ENCODE data around the gene TRIM14.
"Not testable (repeated sequence)": the region's sequence is repeated elsewhere in the genome, so short reads cannot be mapped to it uniquely, and the experiment has no call there.

The TRIM14 gene

DNA sequence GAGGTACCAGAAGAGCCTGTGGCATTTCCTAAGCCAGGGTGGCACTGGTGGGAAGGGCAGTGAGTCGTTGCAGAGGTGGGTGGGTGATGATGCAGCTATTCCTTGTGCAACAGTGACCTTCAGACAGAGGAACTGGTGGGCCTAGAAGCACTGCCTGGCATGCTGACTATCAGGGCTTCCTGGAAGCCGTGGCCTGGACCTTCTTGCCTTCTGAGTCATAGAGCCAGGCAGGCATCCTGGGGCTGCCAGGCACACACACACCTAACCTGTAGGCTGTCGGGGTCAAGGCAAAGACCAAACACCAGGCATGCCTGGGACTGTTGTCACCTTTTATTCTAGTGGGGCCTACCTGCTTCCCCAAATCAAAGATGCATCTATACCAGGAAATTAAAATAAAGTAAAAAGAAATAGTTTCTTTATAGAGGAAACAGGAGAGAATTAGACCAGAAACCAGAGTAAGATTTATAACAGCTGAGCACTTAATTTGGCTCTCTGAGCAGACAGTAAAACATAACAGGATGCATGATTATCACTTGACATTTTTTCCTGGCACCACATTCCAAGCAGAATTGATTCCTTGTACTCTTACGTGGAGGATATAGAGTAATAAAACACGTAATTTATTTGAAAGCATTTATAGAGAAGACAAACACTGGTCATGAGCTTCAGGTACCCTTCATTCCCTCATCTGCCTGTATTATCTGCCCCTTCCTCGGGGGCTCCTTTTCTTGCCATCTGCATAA, 37.4 kb downstream of the TRIM14 start:
- DNase-seq: no peak

DNA sequence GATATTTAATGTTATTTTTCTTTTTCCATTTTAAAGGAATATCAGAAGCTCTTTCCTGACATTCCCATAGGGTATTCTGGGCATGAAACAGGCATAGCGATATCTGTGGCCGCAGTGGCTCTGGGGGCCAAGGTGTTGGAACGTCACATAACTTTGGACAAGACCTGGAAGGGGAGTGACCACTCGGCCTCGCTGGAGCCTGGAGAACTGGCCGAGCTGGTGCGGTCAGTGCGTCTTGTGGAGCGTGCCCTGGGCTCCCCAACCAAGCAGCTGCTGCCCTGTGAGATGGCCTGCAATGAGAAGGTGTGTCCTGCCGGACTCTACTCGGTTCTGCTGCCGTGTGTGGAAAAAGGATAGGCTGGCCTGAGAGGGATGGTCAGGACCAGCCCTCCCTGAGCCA, 38.2 kb downstream of the TRIM14 start:
- DNase-seq: no peak

DNA sequence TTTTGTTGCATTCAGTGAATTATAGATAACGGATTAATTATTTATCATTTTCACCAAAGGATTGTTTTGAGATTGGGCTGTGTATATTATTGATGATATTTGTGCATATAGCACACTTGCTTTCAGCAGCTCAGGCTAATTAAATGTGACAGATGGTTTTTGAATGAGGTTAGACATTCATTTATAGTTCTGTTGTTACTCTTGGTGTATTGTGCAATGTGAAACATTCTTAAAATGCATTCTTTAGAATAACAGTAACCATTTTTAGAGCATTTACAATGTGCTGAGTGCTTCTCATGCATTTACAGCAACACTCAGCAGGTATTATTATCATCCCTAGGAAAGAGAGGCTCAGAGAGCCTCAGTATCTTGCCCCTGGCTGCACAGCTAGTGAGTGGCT, 38.7 kb downstream of the TRIM14 start:
- no peak for DNase-seq

DNA sequence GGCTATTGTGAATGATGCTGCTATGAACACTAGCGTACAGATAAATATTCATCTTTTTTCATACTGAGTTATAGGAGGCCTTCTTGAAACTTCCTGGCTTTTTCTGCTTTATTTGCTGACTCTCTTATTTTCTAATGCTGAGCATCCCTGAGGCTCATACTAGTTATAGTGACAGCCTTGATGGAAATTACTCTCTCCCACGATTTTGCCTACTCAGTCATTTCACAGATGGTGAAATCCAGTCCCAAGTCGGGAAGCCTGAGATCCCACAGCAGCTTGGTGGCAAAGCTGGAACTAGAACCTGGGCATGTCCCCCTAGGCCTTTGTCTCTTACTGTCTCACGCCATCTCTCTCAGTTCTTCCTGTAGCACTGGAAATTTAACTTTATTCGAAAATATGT, 40.1 kb downstream of the TRIM14 start:
- no peak for DNase-seq

DNA sequence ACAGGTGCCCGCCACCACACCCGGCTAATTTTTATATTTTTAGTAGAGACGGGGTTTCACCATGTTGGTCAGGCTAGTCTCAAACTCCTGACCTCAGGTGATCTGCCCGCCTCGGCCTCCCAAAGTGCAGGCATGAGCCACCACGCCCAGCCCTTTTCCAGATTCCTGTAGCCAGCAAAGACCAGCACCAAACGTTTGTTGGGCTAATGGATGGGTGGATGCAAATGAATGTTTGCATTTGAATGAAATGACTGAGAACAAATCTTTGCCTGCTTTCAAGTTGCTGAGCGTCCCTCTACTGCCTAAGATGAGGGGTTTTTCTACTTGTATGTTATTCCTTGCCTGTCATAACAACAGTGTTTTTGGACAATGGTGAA, 42.5 kb downstream of the TRIM14 start:
- not testable (repeated sequence) for DNase-seq

DNA sequence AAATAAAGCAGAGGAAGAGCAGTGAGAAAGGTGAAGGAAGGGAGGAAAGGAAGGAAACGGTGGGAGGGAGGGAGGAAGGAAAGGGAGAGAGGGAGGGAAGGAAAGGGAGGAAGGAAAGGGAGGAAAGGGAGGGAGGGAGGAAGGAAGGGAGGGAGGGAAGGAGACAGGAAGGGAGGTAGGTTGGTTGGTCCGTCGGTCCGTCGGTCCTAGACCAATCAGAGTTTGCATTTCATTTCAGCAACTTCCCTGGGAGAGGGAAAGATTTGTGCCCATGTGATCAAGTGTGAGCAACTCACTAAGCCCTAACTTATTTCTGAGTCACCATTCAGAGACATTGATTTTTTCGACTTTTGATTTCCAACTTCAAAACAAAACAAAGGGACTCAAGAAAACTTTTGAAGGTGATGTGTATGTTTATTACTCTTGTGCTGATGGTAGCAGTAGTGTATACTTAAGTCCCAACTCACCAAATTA, 43.7 kb downstream of the TRIM14 start:
- DNase-seq: no peak

DNA sequence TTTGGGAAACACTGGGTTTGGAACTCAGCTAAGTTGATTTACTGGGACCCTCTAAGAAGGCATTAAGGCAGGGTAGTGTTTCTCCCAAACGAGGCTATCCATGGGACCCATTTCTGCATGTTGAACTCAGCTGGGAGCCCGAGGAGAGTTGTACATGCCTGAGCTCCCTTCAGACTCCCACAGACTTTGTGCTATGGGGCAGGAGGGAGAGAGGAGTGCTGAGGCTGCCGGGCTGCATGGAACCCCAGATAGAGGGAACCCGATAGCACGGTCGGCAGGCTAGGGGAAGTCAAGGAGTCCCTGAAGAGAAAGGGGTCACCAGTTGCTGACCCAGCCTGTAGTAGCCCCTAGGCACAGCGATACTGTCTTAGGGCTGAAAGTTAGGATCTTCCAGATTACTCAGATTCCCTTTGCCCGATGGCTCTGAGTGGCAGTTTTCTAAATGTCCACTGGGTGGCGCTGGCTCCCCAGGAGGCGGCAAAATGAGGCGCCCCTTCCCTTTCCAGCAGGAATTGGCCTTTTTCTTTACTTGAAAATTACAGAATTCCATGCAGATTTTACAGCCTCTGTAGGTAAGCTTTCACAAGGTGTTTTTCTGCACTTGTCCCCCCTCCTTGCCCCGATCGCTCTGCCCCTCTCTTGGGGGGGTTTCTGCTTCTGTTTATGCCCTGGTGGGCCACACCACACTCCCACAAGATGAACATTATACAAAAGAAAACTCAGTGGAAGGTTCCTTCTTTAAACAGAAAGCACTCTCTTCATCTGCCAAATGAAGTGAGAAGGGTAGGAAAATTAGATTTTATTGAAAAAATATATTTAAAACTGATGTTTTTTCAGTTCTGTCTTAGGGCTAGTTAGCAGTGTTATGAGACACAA, 44.7 kb downstream of the TRIM14 start:
- DNase-seq: no peak

DNA sequence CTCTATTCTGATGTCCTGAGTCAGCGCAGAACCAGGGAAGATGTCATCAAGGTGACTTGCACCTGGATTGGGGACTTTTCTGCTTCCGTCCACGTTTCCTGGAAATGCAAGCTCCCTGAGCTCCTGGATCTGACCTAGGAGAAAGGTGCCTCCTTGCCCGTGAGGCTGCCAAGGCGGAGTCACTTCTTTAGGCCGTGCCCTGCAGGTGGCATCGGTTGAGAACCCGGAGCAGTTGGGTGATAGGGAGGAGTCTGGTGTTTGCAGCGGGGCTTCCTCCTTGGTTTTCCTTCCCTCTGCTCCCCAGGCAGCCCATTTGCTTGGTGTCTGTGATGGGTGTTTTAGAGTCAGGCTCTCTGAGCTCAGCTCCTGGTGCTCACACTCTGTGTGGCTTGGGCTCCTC, 47.3 kb downstream of the TRIM14 start:
- DNase-seq: no peak

DNA sequence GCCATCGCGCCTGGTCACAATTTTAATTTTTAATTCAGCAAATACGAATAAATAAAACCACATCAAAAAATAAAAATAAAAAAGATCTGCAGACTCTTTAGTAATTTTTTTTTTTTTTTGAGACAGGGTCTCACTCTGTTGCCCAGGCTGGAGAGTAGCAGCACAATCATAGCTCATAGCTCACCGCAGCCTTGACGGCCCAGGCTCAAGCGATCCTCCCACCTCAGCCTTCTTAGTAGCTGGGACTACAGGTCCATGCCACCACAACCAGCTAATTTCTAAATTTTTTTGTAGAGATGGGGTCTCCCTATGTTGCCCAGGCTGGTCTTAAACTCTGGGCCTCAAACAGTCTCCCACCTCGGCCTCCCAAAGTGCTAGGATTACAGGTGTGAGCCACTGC, 48.3 kb downstream of the TRIM14 start:
- DNase-seq: no peak

DNA sequence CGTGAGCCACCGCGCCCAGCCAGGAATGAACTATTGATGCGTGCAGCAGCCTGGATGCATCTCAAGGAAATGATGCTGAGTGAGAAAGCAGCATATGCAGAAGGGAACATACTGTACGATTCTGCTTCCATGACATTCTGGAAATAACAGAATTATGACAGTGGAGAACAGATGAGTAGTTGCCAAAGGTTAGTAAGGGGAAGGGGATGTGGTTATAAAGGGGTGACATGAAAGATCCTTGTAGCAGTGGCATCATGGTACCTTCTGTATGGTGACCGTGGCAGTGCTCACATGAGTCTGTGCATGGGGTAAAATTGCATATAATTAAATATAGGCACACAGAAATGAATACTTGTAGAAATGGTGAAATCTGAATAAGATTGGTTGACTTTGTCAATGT, 49.5 kb downstream of the TRIM14 start:
- no peak for DNase-seq

DNA sequence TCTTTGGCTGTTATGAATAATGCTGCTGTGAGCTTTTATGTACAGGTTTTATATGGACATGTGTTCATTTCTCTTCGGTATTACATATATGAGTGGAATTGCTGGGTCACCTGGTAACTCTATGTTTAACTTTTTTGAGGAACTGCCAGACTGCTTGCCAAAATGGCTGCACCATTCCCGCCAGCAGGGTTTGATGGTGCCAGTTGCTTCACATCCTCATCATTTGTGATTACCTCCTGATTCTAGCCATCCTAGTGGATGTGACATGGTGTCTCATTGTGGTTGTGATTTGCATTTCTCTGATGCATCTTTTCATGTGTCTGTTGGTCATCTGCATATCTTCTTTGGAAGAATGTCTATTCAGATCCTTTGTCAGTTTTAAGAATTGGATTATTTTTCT, 51.8 kb downstream of the TRIM14 start:
- no peak for DNase-seq

DNA sequence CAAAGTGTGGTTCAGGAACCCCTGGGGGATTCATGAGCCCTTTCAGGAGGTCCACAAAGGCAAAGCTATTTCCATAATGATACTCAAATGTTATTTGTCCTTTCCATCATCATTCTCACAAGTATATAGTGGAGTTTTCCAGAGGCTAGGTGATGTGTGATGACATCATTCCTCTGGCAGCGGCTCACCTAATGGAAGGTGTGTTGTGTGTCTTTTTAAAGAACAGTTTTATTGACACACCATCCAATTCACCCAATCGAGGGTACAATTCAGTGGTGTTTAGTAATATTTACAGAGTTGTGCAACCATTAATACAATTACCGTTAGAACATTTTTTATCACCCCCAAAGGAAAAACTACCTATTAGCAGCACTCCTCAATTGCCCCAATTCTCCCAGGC, 52.8 kb downstream of the TRIM14 start:
- DNase-seq: no peak

DNA sequence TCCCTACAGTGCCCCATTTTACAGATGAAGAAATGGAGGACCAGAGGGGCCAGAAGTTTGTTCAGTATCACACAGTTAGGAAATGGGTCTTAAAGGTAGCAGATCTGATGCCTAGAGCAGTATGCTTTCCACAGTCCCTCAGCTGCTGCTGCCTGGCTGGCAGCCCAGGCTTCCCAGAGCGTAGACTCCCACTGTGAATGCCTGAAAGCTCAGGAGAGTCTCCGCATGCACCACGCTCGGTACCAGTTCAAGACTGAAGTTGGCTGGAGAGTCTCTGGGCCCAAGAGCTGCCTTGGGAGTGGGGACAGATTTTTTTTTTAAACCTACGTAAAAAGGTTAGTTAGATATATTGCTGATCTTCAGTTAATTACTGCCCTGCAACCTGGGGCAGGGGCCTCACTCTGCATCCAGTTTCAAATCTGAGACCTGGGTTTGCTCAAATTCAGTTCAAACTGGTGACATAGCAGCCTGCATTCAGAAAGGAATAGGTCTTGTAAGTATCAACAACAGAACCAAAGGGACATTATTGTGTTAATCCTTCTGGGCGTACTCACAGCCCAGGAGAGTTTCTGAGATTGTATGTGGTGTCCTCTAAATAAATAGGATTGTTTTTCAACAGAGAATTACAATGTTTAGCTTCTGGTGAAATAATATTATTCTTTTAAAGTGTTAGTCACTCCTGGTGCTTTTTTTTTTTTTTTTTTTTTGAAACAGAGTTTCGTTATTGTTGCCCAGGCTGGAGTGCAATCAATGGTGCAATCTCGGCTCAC, 54.2 kb downstream of the TRIM14 start:
- DNase-seq: no peak

DNA sequence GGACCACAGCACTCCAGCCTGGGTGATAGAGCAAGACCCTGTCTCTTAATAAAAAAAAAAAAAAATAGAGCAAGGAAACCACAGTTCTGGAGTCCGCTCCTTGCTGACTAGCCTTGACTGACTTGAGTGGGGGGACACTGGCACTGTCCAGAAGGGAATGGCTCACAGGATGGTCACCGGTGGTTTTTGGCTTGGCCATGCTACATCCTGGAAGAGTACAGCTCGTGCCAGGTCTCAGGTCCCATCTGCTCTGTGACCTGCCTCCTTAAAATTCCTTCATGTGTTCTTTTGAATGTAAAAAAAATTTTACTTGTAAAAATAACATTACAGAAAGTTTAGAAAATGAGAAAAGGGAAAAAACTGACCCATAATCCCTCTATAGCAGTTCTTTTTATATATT, 56.9 kb downstream of the TRIM14 start:
- no peak for DNase-seq

DNA sequence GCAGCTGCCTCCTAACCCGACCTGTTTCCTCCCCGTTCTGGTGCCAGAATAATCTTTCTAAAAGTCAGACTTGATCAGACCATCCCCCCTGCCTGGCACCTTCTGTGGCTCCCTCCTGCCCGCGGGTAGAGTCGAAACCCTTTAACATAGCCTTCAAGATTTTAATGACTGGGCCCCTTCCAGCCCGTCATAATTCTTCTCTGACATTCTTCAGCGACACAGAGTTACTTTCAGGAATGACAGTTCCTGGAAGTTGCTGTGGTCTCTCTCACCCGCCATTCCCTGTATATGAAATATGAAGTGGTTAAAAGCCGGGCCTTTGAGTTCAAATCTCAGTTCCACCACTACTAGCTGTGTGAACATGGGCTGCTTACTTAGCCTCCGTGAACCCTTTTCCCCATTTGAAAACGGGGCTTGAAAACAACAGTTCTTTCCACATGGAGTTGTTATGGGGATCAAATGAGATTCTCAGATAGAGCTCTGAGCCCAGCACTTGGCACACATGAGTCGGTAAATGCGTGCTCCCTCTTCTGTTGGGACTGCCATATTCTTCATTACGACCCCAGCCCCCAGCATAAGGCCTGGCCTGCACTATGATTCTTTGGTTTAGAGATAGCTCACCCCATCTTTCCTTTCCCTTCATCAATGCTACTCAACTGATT, 61.8 kb downstream of the TRIM14 start:
- no peak for DNase-seq

DNA sequence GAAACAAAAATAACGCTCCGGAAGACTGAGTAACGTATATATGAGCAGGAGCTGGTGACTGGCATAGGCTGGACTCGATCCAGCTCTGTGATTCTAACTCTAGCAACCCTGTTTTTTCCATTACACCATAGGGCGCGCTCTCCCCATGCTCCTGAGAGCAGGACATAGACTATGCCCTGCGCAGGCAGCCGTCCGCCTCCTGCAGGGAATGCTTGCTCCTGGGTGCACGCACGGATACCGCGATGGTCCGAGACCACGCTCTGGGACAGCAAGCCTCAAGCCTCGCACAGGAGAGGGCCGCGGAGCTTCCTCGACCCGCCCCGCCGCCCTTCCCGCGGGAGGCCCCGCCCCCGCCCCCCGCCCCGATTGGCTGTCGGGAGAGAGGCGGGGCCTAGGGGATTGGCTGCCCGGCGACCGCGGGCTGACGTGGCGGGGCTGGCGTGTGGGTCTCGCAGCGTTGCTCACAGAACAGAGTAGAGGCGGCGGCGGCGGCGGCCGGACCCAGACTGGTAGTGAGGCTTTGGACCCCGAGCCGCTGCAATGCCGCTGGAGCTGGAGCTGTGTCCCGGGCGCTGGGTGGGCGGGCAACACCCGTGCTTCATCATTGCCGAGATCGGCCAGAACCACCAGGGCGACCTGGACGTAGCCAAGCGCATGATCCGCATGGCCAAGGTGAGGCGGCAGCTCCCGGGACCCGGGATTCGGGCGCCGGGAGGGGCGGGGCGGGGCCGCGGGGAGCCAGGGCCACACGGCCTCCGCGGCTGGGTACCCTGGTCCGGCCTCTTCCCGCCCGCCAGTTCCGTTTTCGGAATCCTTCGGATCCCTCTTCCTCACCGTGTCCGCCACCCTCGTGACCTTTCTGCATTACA, 62.5 kb downstream of the TRIM14 start, which contains the start of gene NANS:
NANS (plus strand) TSS at position 464 of the 869 bp plus-strand sequence; CDS start at position 541, 77 bp downstream.
- peak; percentile 53 for DNase-seq

DNA sequence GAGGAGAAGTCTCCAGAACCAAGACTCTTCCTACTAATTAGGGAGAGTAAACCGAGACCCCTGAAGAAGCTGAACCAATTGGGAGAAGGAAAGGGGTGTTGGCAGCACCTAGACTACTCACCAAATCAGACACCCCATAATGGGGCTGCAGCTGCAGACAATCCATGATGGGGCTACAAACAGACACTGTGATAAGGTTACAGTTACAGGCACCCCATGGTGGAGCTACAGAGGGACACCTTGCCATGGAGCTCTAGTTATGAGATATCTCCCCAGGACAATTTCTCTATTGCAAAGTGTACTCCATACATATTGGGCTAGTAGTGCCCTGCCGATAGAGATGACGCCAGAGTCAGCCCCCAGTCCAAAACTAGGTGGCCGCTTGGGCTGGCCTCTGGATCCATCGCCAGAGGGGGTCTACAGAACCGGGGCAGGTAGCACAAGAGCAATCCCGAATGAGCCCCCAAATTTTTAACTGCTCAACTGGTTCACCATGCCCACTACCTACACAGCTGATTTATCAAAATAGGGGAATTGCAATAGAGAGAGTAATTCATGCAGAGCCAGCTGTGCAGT, 64.6 kb downstream of the TRIM14 start:
- no peak for DNase-seq

DNA sequence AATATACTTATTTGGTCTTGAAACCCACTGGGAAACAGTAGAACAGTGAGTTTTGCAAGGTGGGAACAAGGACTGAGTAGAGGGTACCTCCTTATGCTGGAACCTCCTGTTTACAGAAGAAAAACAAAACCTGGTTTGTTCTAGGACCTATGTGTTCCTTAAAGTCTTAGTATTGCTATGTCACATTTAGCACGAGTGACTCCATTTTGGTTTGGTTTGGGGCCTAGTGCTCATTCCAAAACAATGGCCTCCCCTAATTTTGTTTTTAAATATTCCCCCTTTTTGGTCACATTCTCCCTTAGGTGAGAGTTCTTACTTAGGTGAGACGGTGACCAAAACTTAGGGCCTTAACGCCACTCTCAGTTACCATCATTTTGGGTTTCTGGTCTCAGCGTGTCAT, 68.7 kb downstream of the TRIM14 start:
- DNase-seq: no peak

DNA sequence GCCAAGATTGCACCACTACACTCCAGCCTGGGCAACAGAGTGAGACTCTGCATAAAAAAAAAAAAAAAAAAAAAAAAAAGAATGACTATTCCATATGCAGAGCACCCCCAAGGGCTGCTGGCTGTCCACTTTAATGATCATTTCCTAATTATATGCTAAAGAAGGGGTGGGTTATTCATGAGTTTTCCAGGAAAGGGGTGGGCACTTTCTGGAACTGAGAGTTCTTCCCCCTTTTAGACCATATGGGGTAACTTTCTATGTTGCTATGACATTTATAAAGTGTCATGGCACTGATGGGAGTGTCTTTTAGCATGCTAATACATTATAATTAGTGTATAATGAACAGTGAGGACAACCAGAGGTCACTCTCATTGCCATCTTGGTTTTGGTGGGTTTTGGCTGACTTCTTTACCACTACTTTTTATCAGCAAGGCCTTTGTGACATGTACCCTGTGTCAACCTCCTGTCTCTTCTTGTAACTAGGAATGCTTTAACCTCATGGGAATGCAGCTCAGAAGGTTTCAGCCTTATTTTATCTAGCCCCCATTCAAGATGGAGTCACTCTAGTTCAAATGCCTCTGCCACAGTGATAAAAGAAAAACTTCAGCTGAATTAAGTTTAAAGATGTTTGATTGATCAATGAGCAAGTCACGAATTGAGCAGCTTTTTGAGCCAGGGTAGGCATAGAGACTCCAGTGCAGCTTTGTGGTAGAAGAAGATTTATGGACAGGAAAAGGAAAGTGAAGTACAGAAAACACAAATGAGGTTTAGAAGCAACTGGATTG, 69.5 kb downstream of the TRIM14 start:
- DNase-seq: no peak

DNA sequence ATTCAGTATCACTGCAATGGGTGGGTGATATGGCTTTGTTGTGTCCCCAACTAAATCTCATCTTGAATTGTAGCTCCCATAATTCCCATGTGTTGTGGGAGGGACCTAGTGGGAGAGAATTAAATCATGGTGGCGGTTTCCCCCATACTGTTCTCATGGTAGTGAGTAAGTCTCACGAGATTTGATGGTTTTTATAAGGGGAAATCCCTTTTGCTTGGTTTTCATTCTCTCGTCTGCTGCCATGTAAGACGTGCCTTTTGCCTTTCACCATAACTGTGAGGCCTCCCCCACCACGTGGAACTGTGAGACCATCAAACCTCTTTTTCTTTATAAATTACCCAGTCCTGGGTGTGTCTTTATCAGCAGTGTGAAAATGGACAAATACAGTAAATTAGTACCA, 72.0 kb downstream of the TRIM14 start:
- no peak for DNase-seq

DNA sequence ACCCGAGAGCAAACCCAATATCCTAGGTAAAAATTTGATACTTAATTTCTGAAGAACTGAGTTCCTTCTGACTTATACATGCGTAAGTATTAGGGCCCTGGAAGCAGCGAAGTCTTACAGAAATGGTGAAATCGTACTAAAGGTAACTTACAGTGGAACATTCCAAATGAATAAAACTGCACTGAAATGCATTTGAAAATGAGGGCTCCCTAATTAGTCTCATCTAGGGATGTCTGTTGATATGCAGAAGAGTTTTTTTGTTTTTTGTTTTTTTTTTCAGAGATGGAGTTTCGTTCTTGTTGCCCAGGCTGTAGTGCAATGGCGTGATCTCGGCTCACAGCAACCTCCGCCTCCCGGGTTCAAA, 72.9 kb downstream of the TRIM14 start:
- no peak for DNase-seq

Data from cortex of kidney (tissue), 1 donor.